ENCODE results near the gene EFNA4. TPM values are rescaled to one million over a fixed set of nuclear protein-coding genes. Genes with fewer than 3 reads are reported as not detected.
"Not testable (repeated sequence)": the region's sequence is repeated elsewhere in the genome, so short reads cannot be mapped to it uniquely, and the experiment has no call there.

Gene EFNA4
- total RNA-seq, 1 experiment from 2014 or later, result 4.7 TPM

DNA sequence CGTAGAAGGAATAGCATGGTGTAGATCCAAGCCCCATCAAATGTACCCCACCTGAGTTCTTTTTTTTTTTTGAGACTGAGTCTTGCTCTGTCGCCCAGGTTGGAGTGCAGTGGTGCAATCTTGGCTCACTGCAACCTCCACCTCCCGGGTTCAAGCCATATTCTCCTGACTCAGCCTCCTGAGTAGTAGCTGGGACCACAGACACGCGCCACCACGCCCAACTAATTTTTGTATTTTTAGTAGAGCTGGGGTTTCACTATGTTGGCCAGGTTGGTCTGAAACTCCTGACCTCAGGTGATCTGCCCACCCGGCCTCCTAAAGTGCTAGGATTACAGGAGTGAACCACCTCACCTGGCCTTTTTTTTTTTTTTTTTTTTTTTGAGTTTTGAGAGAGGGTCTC, 54.5 kb downstream of the EFNA4 start:
- not testable (repeated sequence) for DNase-seq (ENCODE audit: low read depth)

Other genes starting within 250 kb of the EFNA4 start
- gene KCNN3, start 193.5 kb upstream of the EFNA4 start, total RNA-seq (2014; rRNA removed; shearing (Covaris generic)), result 0.29 and 0.72 TPM in 2 replicates
- gene PMVK, start 127.0 kb upstream of the EFNA4 start, total RNA-seq (2014; rRNA removed; shearing (Covaris generic)), result 8.7 and 9.3 TPM in 2 replicates
- gene PBXIP1, start 107.6 kb upstream of the EFNA4 start, total RNA-seq (2014; rRNA removed; shearing (Covaris generic)), result 14.7 and 23.3 TPM in 2 replicates
- 16.1 and 18.4 TPM in 2 replicates for gene PYGO2, start 102.0 kb upstream of the EFNA4 start, total RNA-seq (2014; rRNA removed; shearing (Covaris generic))
- gene SHC1, start 93.0 kb upstream of the EFNA4 start, total RNA-seq (2014; rRNA removed; shearing (Covaris generic)), result 111 and 115 TPM in 2 replicates
- 344 and 400 TPM in 2 replicates for gene CKS1B, start 89.1 kb upstream of the EFNA4 start, total RNA-seq (2014; rRNA removed; shearing (Covaris generic))
- gene FLAD1, start 80.4 kb upstream of the EFNA4 start, total RNA-seq (2014; rRNA removed; shearing (Covaris generic)), result 22.5 and 26.0 TPM in 2 replicates
- 1.7 TPM in 1 of 2 replicates, not detected in the other for gene LENEP, start 70.2 kb upstream of the EFNA4 start, total RNA-seq (2014; rRNA removed; shearing (Covaris generic))
- gene ZBTB7B, start 60.9 kb upstream of the EFNA4 start, total RNA-seq (2014; rRNA removed; shearing (Covaris generic)), result 4.9 and 6.9 TPM in 2 replicates
- not detected in 2 replicates for gene DCST2, start 30.0 kb upstream of the EFNA4 start, total RNA-seq (2014; rRNA removed; shearing (Covaris generic))
- gene DCST1, start 29.9 kb upstream of the EFNA4 start, total RNA-seq (2014; rRNA removed; shearing (Covaris generic)), result not detected in 2 replicates
- gene ADAM15, start 12.4 kb upstream of the EFNA4 start, total RNA-seq (2014; rRNA removed; shearing (Covaris generic)), result 30.6 and 31.8 TPM in 2 replicates
- 0.48 and 0.68 TPM in 2 replicates for gene EFNA3, start 15.1 kb downstream of the EFNA4 start, total RNA-seq (2014; rRNA removed; shearing (Covaris generic))
- gene EFNA1, start 64.1 kb downstream of the EFNA4 start, total RNA-seq (2014; rRNA removed; shearing (Covaris generic)), result 0.59 and 2.5 TPM in 2 replicates
- gene SLC50A1, start 72.1 kb downstream of the EFNA4 start, total RNA-seq (2014; rRNA removed; shearing (Covaris generic)), result 24.2 and 32.5 TPM in 2 replicates
- 65.8 and 168 TPM in 2 replicates for gene DPM3, start 76.8 kb downstream of the EFNA4 start, total RNA-seq (2014; rRNA removed; shearing (Covaris generic))
- 169 and 172 TPM in 2 replicates for gene KRTCAP2, start 109.6 kb downstream of the EFNA4 start, total RNA-seq (2014; rRNA removed; shearing (Covaris generic))
- gene TRIM46, start 110.1 kb downstream of the EFNA4 start, total RNA-seq (2014; rRNA removed; shearing (Covaris generic)), result 2.3 and 2.9 TPM in 2 replicates
- 4.1 and 8.1 TPM in 2 replicates for gene THBS3, start 144.2 kb downstream of the EFNA4 start, total RNA-seq (2014; rRNA removed; shearing (Covaris generic))
- gene MTX1, start 145.0 kb downstream of the EFNA4 start, total RNA-seq (2014; rRNA removed; shearing (Covaris generic)), result 88.3 and 97.7 TPM in 2 replicates
- 3.2 and 4.2 TPM in 2 replicates for gene ENTREP3, start 191.7 kb downstream of the EFNA4 start, total RNA-seq (2014; rRNA removed; shearing (Covaris generic))
- gene SCAMP3, start 198.6 kb downstream of the EFNA4 start, total RNA-seq (2014; rRNA removed; shearing (Covaris generic)), result 69.0 and 73.9 TPM in 2 replicates
- 13.1 and 20.8 TPM in 2 replicates for gene CLK2, start 209.8 kb downstream of the EFNA4 start, total RNA-seq (2014; rRNA removed; shearing (Covaris generic))
- 0.36 and 0.59 TPM in 2 replicates for gene HCN3, start 213.7 kb downstream of the EFNA4 start, total RNA-seq (2014; rRNA removed; shearing (Covaris generic))
- gene PKLR, start 237.7 kb downstream of the EFNA4 start, total RNA-seq (2014; rRNA removed; shearing (Covaris generic)), result not detected in 2 replicates
- gene FDPS, start 245.1 kb downstream of the EFNA4 start, total RNA-seq (2014; rRNA removed; shearing (Covaris generic)), result 148 and 166 TPM in 2 replicates